GM13977 (cell line): ENCODE results near the gene NCOR2.

Experiments
- DNase-seq: peaks from one replicate; pipeline ENCODE4 v3.0.0; 2012; ENCODE audit warnings: low spot score
- CTCF ChIP-seq: IDR thresholded peaks from 2 replicates; pipeline ENCODE4 v1.5.1; 2012; ENCODE audit warnings: mild to moderate bottlenecking, control low read depth; ENCODE audit not compliant: insufficient read depth; ENCODE audit errors: extremely low read depth, missing control alignments
- in situ Hi-C: fragments of 300-500 bp; cut with MboI; formaldehyde crosslinking; loops from one replicate; pipeline ENCODE4 v1.12.0; 2022; ENCODE audit warnings: low sequenced_read_pairs, low pct_unique_long_range_greater_than_20kb, mixed read lengths, inconsistent platforms; ENCODE audit not compliant: unreplicated experiment

NCOR2 gene

GRCh38 chr12:124566997-124567672 lies at the start of gene NCOR2:
NCOR2 (minus strand) TSS chr12:124567612; CDS start chr12:124495251, 72,361 bp downstream.
- TF ChIP-seq CTCF = no peak
- in situ Hi-C loops = no loop called here
- DNase-seq = peak; percentile 85

GRCh38 chr12:124616394-124617221 lies 49.2 kb upstream of the NCOR2 start:
- no peak for DNase-seq
- in situ Hi-C loops = no loop called here

GRCh38 chr12:124614512-124615292 lies 47.3 kb upstream of the NCOR2 start:
- DNase-seq = no peak
- in situ Hi-C loops = no loop called here
- no peak for TF ChIP-seq CTCF

More at GRCh38 chr12:124616394-124617221, 49.2 kb upstream of the NCOR2 start:
- no peak for TF ChIP-seq CTCF

GRCh38 chr12:124613151-124613585 lies 45.8 kb upstream of the NCOR2 start:
- no peak for DNase-seq
- in situ Hi-C loops = no loop called here
- no peak for TF ChIP-seq CTCF

GRCh38 chr12:124612410-124612680 lies 44.9 kb upstream of the NCOR2 start:
- no peak for TF ChIP-seq CTCF
- in situ Hi-C loops = no loop called here

GRCh38 chr12:124611559-124612409 lies 44.4 kb upstream of the NCOR2 start:
- in situ Hi-C loops = no loop called here
- DNase-seq = no peak
- TF ChIP-seq CTCF = no peak

More at GRCh38 chr12:124612410-124612680, 44.9 kb upstream of the NCOR2 start:
- DNase-seq = no peak
